ENCODE data around the gene GON4L. TPM values are rescaled to one million over a fixed set of nuclear protein-coding genes. Genes with fewer than 3 reads are reported as not detected.
"Not testable (repeated sequence)": the region's sequence is repeated elsewhere in the genome, so short reads cannot be mapped to it uniquely, and the experiment has no call there.

Gene GON4L
- total RNA-seq, 1 donor from 2014 or later, result 39.2 TPM

- DNase-seq, result no peak
Observed at GRCh38 chr1:155744711-155745283, 112.2 kb downstream of the GON4L start.

- no peak for DNase-seq
Observed at GRCh38 chr1:155741908-155742307, 115.1 kb downstream of the GON4L start.

GRCh38 chr1:155740995-155741394 lies 116.0 kb downstream of the GON4L start:
- no peak for DNase-seq

DNA sequence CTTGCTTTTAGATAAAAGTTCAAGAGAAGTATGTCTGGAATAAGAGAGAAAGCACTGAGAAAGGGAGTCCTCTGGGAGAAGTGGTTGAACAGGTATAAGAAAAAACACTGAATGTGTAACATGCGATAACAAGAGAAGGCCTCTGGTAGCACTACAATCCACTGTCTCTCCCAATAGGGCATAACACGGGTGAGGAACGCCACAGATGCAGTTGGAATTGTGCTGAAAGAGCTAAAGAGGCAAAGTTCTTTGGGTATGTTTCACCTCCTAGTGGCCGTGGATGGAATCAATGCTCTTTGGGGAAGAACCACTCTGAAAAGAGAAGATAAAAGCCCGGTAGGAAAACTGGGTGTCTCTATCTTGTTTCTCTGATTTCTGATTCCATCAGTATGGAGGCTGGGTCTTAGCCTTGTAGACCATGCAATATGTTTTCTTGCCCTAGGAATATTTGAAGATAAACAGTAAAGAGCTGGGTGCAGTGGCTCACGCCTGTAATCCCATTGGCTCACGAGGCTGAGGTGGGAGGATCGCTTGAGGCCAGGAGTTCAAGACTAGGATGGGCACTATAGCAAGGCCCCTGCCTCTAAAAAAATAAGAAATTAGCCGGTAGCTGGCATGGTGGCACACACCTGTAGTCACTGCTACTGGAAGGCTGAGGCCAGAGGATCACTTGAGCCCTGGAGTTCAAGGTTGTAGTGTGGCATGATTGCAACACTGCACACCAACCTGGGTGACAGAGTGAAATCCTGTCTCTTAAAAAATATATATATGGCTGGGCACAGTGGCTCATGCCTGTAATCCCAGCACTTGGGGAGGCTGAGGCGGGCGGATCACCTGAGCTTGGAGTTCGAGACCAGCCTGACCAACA lies 127.7 kb downstream of the GON4L start:
- DNase-seq, result peak; percentile 24

GRCh38 chr1:155725142-155725541 lies 131.9 kb downstream of the GON4L start:
- no peak for DNase-seq

GRCh38 chr1:155719703-155720102 lies 137.3 kb downstream of the GON4L start:
- no peak for DNase-seq

DNA sequence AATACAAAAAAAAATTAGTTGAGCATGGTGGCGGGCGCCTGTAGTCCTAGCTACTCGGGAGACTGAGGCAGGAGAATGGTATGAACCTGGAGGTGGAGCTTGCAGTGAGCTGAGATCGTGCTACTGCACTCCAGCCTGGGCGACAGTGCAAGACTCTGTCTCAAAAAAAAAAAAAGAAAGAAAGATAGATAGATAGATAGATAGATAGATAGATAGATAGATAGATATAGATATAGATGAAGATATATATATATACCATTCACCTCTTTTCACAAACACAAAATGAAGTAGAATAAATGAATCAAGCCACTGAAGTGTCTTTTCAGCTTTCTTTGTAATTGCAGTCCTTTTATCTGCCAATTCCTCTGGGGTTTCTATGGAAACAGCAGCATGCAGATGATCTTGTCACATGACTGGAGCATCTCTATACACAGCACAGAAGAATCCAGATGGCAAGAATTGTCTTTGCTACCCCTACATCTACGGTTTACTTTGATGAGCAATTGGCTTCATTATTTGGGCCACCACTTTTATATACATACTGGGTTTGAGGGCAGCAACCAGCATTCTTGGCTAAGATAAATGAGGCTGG lies 138.4 kb downstream of the GON4L start:
- not testable (repeated sequence) for DNase-seq

- no peak for DNase-seq
Observed at GRCh38 chr1:155717041-155717440, 140.0 kb downstream of the GON4L start.

DNA sequence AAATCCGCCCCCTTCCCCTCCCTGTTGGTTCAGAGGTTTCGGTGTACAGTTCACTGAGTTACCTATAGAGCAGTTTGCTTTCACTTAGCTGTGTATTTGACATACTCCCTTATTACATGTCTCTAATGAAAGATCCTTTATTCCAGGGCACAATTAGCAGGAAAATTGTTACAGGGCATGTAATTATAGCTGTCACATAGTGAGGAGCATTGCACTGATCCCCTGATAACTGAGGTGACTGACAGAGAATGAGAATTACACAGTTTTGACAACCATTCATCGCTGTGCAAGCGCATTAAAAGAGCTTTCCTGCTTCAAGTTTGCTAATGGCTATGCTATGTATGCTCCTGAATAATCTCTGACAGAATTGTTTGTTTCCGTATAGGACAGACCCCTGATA lies 141.2 kb downstream of the GON4L start:
- DNase-seq, result no peak

GRCh38 chr1:155715056-155715455 lies 142.0 kb downstream of the GON4L start:
- DNase-seq, result not testable (repeated sequence)

GRCh38 chr1:155713075-155713474 lies 143.9 kb downstream of the GON4L start:
- DNase-seq, result no peak

DNA sequence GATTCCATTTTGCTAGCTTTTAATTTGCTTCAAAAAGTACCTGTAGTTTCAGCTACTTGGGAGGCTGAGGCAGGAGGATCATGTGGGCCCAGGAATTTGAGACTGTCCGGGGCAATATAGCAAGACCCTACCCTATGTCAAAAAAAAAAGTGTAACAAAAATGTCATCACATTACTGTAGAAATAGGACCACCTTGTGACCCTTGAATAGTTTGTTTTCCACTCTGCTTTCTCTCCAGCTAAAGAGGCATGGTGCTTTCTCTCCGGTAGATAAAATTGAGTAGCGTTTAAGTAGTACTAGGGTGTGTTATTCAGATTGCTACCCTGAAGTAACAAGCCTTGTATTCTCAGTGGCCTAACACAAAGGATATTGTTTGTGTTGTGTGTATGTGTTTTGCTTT lies 144.4 kb downstream of the GON4L start:
- DNase-seq, result not testable (repeated sequence)

DNA sequence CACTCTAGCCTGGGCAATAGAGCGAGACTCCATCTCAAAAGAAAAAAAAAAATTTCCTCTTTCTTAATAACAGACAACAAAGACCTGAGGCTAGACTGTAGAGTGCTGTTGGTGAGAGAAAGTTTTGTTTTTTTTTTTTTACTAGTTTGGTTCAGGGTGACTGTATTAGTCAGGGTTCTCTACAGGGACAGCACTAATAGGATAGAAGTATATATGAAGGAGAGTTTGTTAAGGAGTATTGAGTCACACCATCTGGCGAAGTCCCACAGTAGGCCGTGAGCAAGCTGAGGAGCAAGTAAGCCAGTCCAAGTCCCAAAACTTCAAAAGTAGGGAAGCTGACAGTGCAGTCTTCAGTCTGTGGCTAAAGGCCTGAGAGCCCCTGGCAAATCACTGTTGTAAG lies 145.6 kb downstream of the GON4L start:
- not testable (repeated sequence) for DNase-seq

- DNase-seq, result no peak
Observed at GRCh38 chr1:155709391-155709790, 147.6 kb downstream of the GON4L start.

- DNase-seq, result no peak
Observed at GRCh38 chr1:155706139-155706538, 150.9 kb downstream of the GON4L start.

GRCh38 chr1:155704414-155704813 lies 152.6 kb downstream of the GON4L start:
- DNase-seq, result not testable (repeated sequence)

- DNase-seq, result no peak
Observed at GRCh38 chr1:155703216-155703615, 153.8 kb downstream of the GON4L start.

DNA sequence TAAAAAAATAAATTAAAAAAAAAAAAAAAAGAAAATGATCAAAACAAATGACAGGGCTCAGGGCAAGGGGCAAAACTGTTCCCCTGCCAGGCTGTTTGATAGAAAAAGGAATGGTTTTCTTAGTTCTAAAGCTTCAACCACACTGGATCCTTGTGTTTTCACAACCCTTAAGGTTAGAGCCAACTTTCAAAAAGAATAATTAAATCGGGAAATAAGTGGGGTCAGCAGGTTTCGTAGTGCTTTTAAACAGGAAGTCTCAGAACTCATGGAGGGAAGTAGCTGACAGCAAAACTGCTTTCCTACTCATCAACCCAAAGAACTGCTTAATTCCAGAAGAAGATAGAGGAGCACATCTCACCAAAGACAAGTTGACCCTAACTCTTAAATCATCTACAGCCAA lies 155.3 kb downstream of the GON4L start:
- not testable (repeated sequence) for DNase-seq

Small RNA genes within 50 kb of the gene (small RNA-seq; reads per million reads assigned to genes)
- gene RF00015 (ENCODE audit: low replicate concordance), result not detected

Other genes starting within 250 kb of the GON4L start
- 29.4 TPM for gene MSTO1, start 247.0 kb downstream of the GON4L start, total RNA-seq
- 141 TPM for gene YY1AP1, start 168.4 kb downstream of the GON4L start, total RNA-seq
- gene DAP3, start 168.1 kb downstream of the GON4L start, total RNA-seq, result 59.1 TPM
- 10.9 TPM for gene SYT11, start 2.4 kb upstream of the GON4L start, total RNA-seq
- 29.0 TPM for gene RIT1, start 54.1 kb upstream of the GON4L start, total RNA-seq
- 44.5 TPM for gene KHDC4, start 77.2 kb upstream of the GON4L start, total RNA-seq
- not detected for gene RXFP4, start 84.4 kb upstream of the GON4L start, total RNA-seq
- 57.6 TPM for gene ARHGEF2, start 121.3 kb upstream of the GON4L start, total RNA-seq
- gene SSR2, start 163.7 kb upstream of the GON4L start, total RNA-seq, result 186 TPM
- gene UBQLN4, start 196.6 kb upstream of the GON4L start, total RNA-seq, result 12.1 TPM
- gene LAMTOR2, start 197.6 kb upstream of the GON4L start, total RNA-seq, result 25.7 TPM
- gene RAB25, start 203.9 kb upstream of the GON4L start, total RNA-seq, result 31.7 TPM
- 6.6 TPM for gene MEX3A, start 225.3 kb upstream of the GON4L start, total RNA-seq